GM23338 (cell line): Measurements from ENCODE around the gene MRPL18. TPM values are rescaled to one million over a fixed set of nuclear protein-coding genes. Genes with fewer than 3 reads are reported as not detected.

ENCODE experiments used
- ATAC-seq: fragments of 200-7000 bp; cut with Tn5 transposase; 3 replicates; pipeline ENCODE4 v1.9.1; 2020
- DNase-seq: peaks from one replicate; pipeline ENCODE4 v3.0.0-alpha.2; 2015; ENCODE audit warnings: low spot score
- H2AFZ ChIP-seq: fragments of 200-600 bp; sonication (generic); 2 replicates; pipeline ENCODE4 v1.8.0; 2016; ENCODE audit warnings: antibody characterized with exemption, mild to moderate bottlenecking, moderate library complexity
- H3F3A ChIP-seq: fragments of 200-600 bp; sonication (generic); replicated peaks from 2 replicates; pipeline ENCODE4 v1.8.0; 2017; ENCODE audit warnings: antibody characterized with exemption, mixed run types, low read depth
- H3K27ac ChIP-seq: fragments of 200-600 bp; sonication (generic); 2 replicates; pipeline ENCODE4 v1.6.1; 2016; ENCODE audit warnings: low read depth
- H3K27me3 ChIP-seq: fragments of 200-600 bp; sonication (generic); 2 replicates; pipeline ENCODE4 v1.8.0; 2016; ENCODE audit warnings: mild to moderate bottlenecking, mixed run types, moderate library complexity; ENCODE audit not compliant: insufficient read depth
- H3K36me3 ChIP-seq: fragments of 200-600 bp; sonication (generic); 2 replicates; pipeline ENCODE4 v1.8.0; 2016; ENCODE audit warnings: mild to moderate bottlenecking; ENCODE audit not compliant: insufficient read depth
- H3K4me1 ChIP-seq: fragments of 200-600 bp; sonication (generic); 2 replicates; pipeline ENCODE4 v1.8.0; 2016; ENCODE audit warnings: mild to moderate bottlenecking, moderate library complexity; ENCODE audit not compliant: insufficient read depth
- H3K4me2 ChIP-seq: fragments of 200-600 bp; sonication (generic); 2 replicates; pipeline ENCODE4 v1.7.1; 2017; ENCODE audit warnings: mixed run types
- H3K4me3 ChIP-seq: fragments of 200-600 bp; sonication (generic); 2 replicates; pipeline ENCODE4 v1.6.1; 2016; ENCODE audit warnings: mixed run types
- H3K79me2 ChIP-seq: fragments of 200-600 bp; sonication (generic); replicated peaks from 2 replicates; pipeline ENCODE4 v1.8.0; 2017; ENCODE audit warnings: mild to moderate bottlenecking; ENCODE audit not compliant: insufficient read depth
- H3K9me2 ChIP-seq: fragments of 200-600 bp; sonication (generic); 2 replicates; pipeline ENCODE4 v1.8.0; 2017; ENCODE audit not compliant: insufficient read depth
- H4K20me1 ChIP-seq: fragments of 200-600 bp; sonication (generic); replicated peaks from 2 replicates; pipeline ENCODE4 v1.8.0; 2017; ENCODE audit warnings: mild to moderate bottlenecking; ENCODE audit not compliant: insufficient read depth
- H3K27ac Mint-ChIP-seq: 2 replicates; pipeline ENCODE4 v1.8.0; 2020; ENCODE audit warnings: inconsistent platforms, mild to moderate bottlenecking, moderate library complexity, mixed read lengths
- H3K27me3 Mint-ChIP-seq: 3 replicates; pipeline ENCODE4 v1.8.0; 2022; ENCODE audit warnings: low read depth, mild to moderate bottlenecking, moderate library complexity, mixed read lengths, inconsistent platforms; ENCODE audit not compliant: insufficient read depth, poor library complexity
- H3K36me3 Mint-ChIP-seq: 3 replicates; pipeline ENCODE4 v1.8.0; 2021; ENCODE audit warnings: low read depth, mild to moderate bottlenecking, inconsistent platforms, moderate library complexity, mixed read lengths
- H3K4me1 Mint-ChIP-seq: 3 replicates; pipeline ENCODE4 v1.8.0; 2020; ENCODE audit warnings: mild to moderate bottlenecking, inconsistent platforms, mixed read lengths
- H3K4me3 Mint-ChIP-seq: 3 replicates; pipeline ENCODE4 v1.8.0; 2021; ENCODE audit warnings: moderate library complexity, mild to moderate bottlenecking, inconsistent platforms, mixed read lengths
- H3K9me3 Mint-ChIP-seq: 3 replicates; pipeline ENCODE4 v1.8.0; 2020; ENCODE audit warnings: moderate library complexity, mild to moderate bottlenecking, inconsistent platforms, mixed read lengths
- CREB1 ChIP-seq: fragments of 250-450 bp; sonication (Bioruptor Pico); IDR thresholded peaks from 2 replicates; pipeline ENCODE4 v1.5.0; 2020; ENCODE audit warnings: low read depth, mild to moderate bottlenecking, moderate library complexity
- CTCF ChIP-seq, 2 experiments: fragments of 200-600 bp in 1 of 2; sonication (generic) in 1 of 2; conservative IDR thresholded peaks; 2 replicates each; pipeline versions ENCODE4 v1.5.1 to v1.6.1; 2016 to 2017; ENCODE audit warnings: antibody characterized with exemption in 2 of 2, low read depth in 2 of 2, mild to moderate bottlenecking in 2 of 2, moderate library complexity in 1 of 2
- EZH2 ChIP-seq: fragments of 200-600 bp; sonication (generic); IDR thresholded peaks from one replicate; pipeline ENCODE4 v1.8.0; 2017; ENCODE audit warnings: antibody characterized with exemption, mild to moderate bottlenecking, low read depth; ENCODE audit not compliant: unreplicated experiment
- EZH2phosphoT487 ChIP-seq: fragments of 200-600 bp; sonication (generic); IDR thresholded peaks from one replicate; pipeline ENCODE4 v1.8.1; 2018; ENCODE audit warnings: antibody characterized with exemption; ENCODE audit not compliant: unreplicated experiment
- JUNB ChIP-seq: IDR thresholded peaks from one replicate; pipeline ENCODE4 v1.6.1; 2016; ENCODE audit warnings: antibody characterized with exemption; ENCODE audit not compliant: unreplicated experiment
- NANOG ChIP-seq: IDR thresholded peaks from 2 replicates; pipeline ENCODE4 v1.6.1; 2016; ENCODE audit warnings: antibody characterized with exemption, borderline replicate concordance
- POLR2AphosphoS5 ChIP-seq: IDR thresholded peaks from 2 replicates; pipeline ENCODE4 v1.6.1; 2016; ENCODE audit warnings: antibody characterized with exemption, low read depth
- STAT1 ChIP-seq: IDR thresholded peaks from one replicate; pipeline ENCODE4 v1.6.1; 2016; ENCODE audit warnings: antibody characterized with exemption; ENCODE audit not compliant: unreplicated experiment
- ZNF114 ChIP-seq: fragments of 250-450 bp; sonication (Bioruptor Pico); IDR thresholded peaks from 2 replicates; pipeline ENCODE4 v1.5.0; 2020; ENCODE audit warnings: mild to moderate bottlenecking, moderate library complexity
- ZNF331 ChIP-seq: fragments of 250-450 bp; sonication (Bioruptor Pico); IDR thresholded peaks from 2 replicates; pipeline ENCODE4 v1.5.0; 2020; ENCODE audit warnings: low read depth, mild to moderate bottlenecking, moderate library complexity
- ZNF462 ChIP-seq: fragments of 250-450 bp; sonication (Bioruptor Pico); IDR thresholded peaks from 2 replicates; pipeline ENCODE4 v1.5.0; 2020; ENCODE audit warnings: mild to moderate bottlenecking, moderate library complexity
- polyA plus RNA-seq: library from polyadenylated mRNA; unstranded; fragments of >200 nt; fragmentation: Nextera tagmentation; extraction: Ambion mirVana; gene quantifications from 2 replicates; pipeline ENCODE4 v1.2.1, GENCODE V29; 2016
- total RNA-seq: library from RNA; depleted of rRNA; stranded (reverse); fragments of >200 nt; shearing (Covaris generic); gene quantifications from 2 replicates; pipeline ENCODE4 v1.2.3, GENCODE V29; 2014
- TF ChIP-seq, protein P1 (sequence below): IDR thresholded peaks from one replicate; pipeline ENCODE4 v1.6.1; 2018; ENCODE audit warnings: antibody characterized with exemption; ENCODE audit not compliant: unreplicated experiment
- TF ChIP-seq, protein P2 (sequence below): IDR thresholded peaks from 2 replicates; pipeline ENCODE4 v1.6.1; 2016; ENCODE audit warnings: antibody characterized with exemption

Gene MRPL18
- total and polyA plus RNA-seq, 2 experiments from 2014 or later, result 91.4 to 228 TPM

DNA sequence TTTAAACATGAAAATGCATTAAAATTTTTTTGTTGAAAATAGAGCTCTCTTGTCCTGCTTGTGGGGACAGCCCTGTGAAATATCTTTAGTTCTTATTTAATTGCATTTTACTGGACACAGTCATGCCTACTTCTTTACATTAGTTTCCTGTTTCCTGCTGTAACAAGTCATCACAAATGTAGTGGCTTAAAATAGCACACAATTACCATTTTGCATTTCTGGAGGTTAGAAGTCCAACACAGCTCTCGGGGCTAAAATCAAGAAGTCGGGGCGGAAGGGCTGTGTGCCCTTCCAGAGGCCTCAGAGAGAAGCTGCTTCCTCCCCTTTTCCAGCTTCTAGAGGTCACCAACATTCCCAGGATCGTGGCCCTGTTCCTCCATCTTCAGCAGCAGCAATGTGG lies 39.3 kb downstream of the MRPL18 start:
- TF ChIP-seq, protein P1, sequence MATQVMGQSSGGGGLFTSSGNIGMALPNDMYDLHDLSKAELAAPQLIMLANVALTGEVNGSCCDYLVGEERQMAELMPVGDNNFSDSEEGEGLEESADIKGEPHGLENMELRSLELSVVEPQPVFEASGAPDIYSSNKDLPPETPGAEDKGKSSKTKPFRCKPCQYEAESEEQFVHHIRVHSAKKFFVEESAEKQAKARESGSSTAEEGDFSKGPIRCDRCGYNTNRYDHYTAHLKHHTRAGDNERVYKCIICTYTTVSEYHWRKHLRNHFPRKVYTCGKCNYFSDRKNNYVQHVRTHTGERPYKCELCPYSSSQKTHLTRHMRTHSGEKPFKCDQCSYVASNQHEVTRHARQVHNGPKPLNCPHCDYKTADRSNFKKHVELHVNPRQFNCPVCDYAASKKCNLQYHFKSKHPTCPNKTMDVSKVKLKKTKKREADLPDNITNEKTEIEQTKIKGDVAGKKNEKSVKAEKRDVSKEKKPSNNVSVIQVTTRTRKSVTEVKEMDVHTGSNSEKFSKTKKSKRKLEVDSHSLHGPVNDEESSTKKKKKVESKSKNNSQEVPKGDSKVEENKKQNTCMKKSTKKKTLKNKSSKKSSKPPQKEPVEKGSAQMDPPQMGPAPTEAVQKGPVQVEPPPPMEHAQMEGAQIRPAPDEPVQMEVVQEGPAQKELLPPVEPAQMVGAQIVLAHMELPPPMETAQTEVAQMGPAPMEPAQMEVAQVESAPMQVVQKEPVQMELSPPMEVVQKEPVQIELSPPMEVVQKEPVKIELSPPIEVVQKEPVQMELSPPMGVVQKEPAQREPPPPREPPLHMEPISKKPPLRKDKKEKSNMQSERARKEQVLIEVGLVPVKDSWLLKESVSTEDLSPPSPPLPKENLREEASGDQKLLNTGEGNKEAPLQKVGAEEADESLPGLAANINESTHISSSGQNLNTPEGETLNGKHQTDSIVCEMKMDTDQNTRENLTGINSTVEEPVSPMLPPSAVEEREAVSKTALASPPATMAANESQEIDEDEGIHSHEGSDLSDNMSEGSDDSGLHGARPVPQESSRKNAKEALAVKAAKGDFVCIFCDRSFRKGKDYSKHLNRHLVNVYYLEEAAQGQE, result no peak
- TF ChIP-seq EZH2 (no peak), ZNF462 (no peak), POLR2AphosphoS5 (no peak), CREB1 (no peak), NANOG (no peak), ZNF331 (CRISPR knock-in tag) (no peak), ZNF114 (no peak), CTCF (conservative IDR thresholded peaks at IDR 0.05; ENCODE audit: low read depth in 2 of 2) (no peak), JUNB (no peak), EZH2phosphoT487 (no peak), STAT1 (no peak)
- TF ChIP-seq, protein P2, sequence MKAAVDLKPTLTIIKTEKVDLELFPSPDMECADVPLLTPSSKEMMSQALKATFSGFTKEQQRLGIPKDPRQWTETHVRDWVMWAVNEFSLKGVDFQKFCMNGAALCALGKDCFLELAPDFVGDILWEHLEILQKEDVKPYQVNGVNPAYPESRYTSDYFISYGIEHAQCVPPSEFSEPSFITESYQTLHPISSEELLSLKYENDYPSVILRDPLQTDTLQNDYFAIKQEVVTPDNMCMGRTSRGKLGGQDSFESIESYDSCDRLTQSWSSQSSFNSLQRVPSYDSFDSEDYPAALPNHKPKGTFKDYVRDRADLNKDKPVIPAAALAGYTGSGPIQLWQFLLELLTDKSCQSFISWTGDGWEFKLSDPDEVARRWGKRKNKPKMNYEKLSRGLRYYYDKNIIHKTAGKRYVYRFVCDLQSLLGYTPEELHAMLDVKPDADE, result no peak
- H3K4me1 ChIP-seq, result peaks cover 27% of the 10 kb centered on the region
- H3K4me3 ChIP-seq, result no peak overlapping the region
- Mint-ChIP-seq H3K36me3 (peaks cover 8% of the 10 kb centered on the region; the same call in 2 of the 3 replicates), H3K4me3 (no peak overlapping the region), H3K9me3 (peaks cover 8% of the 10 kb centered on the region; the same call in 1 of the 3 replicates), H3K4me1 (peaks cover 40% of the 10 kb centered on the region), H3K27ac (no peak overlapping the region), H3K27me3 (peaks cover 16% of the 10 kb centered on the region)
- H3K79me2 ChIP-seq, result no peaks in the 10 kb centered on the region
- no peak overlapping the region for H3K4me2 ChIP-seq
- no peaks in the 10 kb centered on the region for H4K20me1 ChIP-seq
- no peaks in the 10 kb centered on the region for H3K27me3 ChIP-seq
- H2AFZ ChIP-seq, result peak overlapping the region; percentile 93
- H3F3A ChIP-seq, result no peaks in the 10 kb centered on the region
- H3K27ac ChIP-seq, result no peak overlapping the region
- H3K9me2 ChIP-seq, result no peaks in the 10 kb centered on the region
- DNase-seq, result no peak
- no peaks in the 10 kb centered on the region for H3K36me3 ChIP-seq
- no peak for ATAC-seq
